ENCODE results near the gene ABCC1. TPM values are rescaled to one million over a fixed set of nuclear protein-coding genes. Genes with fewer than 3 reads are reported as not detected.
A peak's percentile ranks its signal among the peaks of the same experiment; 100 is the strongest.
"Not testable (repeated sequence)": the region's sequence is repeated elsewhere in the genome, so short reads cannot be mapped to it uniquely, and the experiment has no call there.

The ABCC1 gene
- polyA plus RNA-seq, 1 donor from 2014 or later, result 5.8 TPM

GRCh38 chr16:16154281-16154951, 205.0 kb downstream of the ABCC1 start:
- Mint-ChIP-seq H3K27ac (peak overlapping the region in 1 of 3 donors; percentile 17), H3K27me3 (no peaks in the 10 kb centered on the region), H3K36me3 (no peaks in the 10 kb centered on the region), H3K9me3 (peaks cover 7 to 13% (median 12%) of the 10 kb centered on the region in 3 donors), H3K4me1 (peaks cover 0 to 3% (median 0%) of the 10 kb centered on the region in 3 donors), H3K4me3 (no peak overlapping the region)

GRCh38 chr16:16155234-16155633, 205.8 kb downstream of the ABCC1 start:
- peaks cover 0 to 3% (median 0%) of the 10 kb centered on the region in 3 donors for H3K4me1 Mint-ChIP-seq
- peak overlapping the region in 1 of 3 donors; percentile 17 for H3K27ac Mint-ChIP-seq
- H3K9me3 Mint-ChIP-seq, result peaks cover 7 to 18% (median 16%) of the 10 kb centered on the region in 3 donors
- no peaks in the 10 kb centered on the region for H3K36me3 Mint-ChIP-seq
- H3K27me3 Mint-ChIP-seq, result no peaks in the 10 kb centered on the region
- H3K4me3 Mint-ChIP-seq, result no peak overlapping the region

GRCh38 chr16:16157166-16157565, 207.8 kb downstream of the ABCC1 start:
- peaks cover 3% of the 10 kb centered on the region for H3K27me3 Mint-ChIP-seq
- peaks cover 13 to 19% (median 16%) of the 10 kb centered on the region in 3 donors for H3K9me3 Mint-ChIP-seq
- no peaks in the 10 kb centered on the region for H3K4me1 Mint-ChIP-seq
- no peaks in the 10 kb centered on the region for H3K36me3 Mint-ChIP-seq
- no peak overlapping the region for H3K27ac Mint-ChIP-seq
- H3K4me3 Mint-ChIP-seq, result no peak overlapping the region

GRCh38 chr16:16158082-16158658, 208.8 kb downstream of the ABCC1 start:
- Mint-ChIP-seq H3K4me3 (peak overlapping the region in 1 of 4 donors; percentile 9), H3K9me3 (peaks cover 13 to 21% (median 16%) of the 10 kb centered on the region in 3 donors), H3K4me1 (no peaks in the 10 kb centered on the region), H3K27ac (no peak overlapping the region), H3K36me3 (no peaks in the 10 kb centered on the region), H3K27me3 (peaks cover 3% of the 10 kb centered on the region)

GRCh38 chr16:16158741-16159374, 209.4 kb downstream of the ABCC1 start:
- H3K27me3 Mint-ChIP-seq, result peaks cover 5% of the 10 kb centered on the region
- H3K36me3 Mint-ChIP-seq, result no peaks in the 10 kb centered on the region
- peaks cover 13 to 21% (median 16%) of the 10 kb centered on the region in 3 donors for H3K9me3 Mint-ChIP-seq
- no peak overlapping the region for H3K27ac Mint-ChIP-seq
- no peaks in the 10 kb centered on the region for H3K4me1 Mint-ChIP-seq
- H3K4me3 Mint-ChIP-seq, result no peak overlapping the region

- Mint-ChIP-seq H3K9me3 (peaks cover 13 to 21% (median 20%) of the 10 kb centered on the region in 3 donors), H3K4me1 (no peaks in the 10 kb centered on the region), H3K36me3 (no peaks in the 10 kb centered on the region), H3K4me3 (peak overlapping the region in 1 of 4 donors; percentile 73), H3K27ac (no peak overlapping the region), H3K27me3 (peaks cover 5% of the 10 kb centered on the region)
Measured at GRCh38 chr16:16159662-16160061, 210.2 kb downstream of the ABCC1 start.

GRCh38 chr16:16161319-16161718, 211.9 kb downstream of the ABCC1 start:
- Mint-ChIP-seq H3K36me3 (no peaks in the 10 kb centered on the region), H3K27me3 (peaks cover 8% of the 10 kb centered on the region), H3K4me3 (no peak overlapping the region)

GRCh38 chr16:16161840-16162239, 212.4 kb downstream of the ABCC1 start:
- Mint-ChIP-seq H3K4me3 (peak overlapping the region in 1 of 4 donors; percentile 25), H3K9me3 (peaks cover 13 to 20% (median 18%) of the 10 kb centered on the region in 3 donors)
- H3K4me1 Mint-ChIP-seq, H3K27ac Mint-ChIP-seq, H3K27me3 Mint-ChIP-seq, H3K36me3 Mint-ChIP-seq: not testable (repeated sequence)

More at GRCh38 chr16:16161319-16161718, 211.9 kb downstream of the ABCC1 start:
- no peak overlapping the region for H3K27ac Mint-ChIP-seq
- H3K9me3 Mint-ChIP-seq, result peaks cover 13 to 20% (median 20%) of the 10 kb centered on the region in 3 donors
- H3K4me1 Mint-ChIP-seq, result no peaks in the 10 kb centered on the region

- peak overlapping the region in 1 of 3 donors; percentile 83 for H3K27ac Mint-ChIP-seq
Measured at GRCh38 chr16:16162591-16162990, 213.2 kb downstream of the ABCC1 start.

GRCh38 chr16:16163109-16163508, 213.7 kb downstream of the ABCC1 start:
- Mint-ChIP-seq H3K27me3 (peaks cover 8% of the 10 kb centered on the region), H3K4me3 (no peak overlapping the region), H3K36me3 (no peaks in the 10 kb centered on the region), H3K27ac (peak overlapping the region in 1 of 3 donors; percentile 83), H3K4me1 (no peaks in the 10 kb centered on the region), H3K9me3 (peaks cover 12 to 17% (median 15%) of the 10 kb centered on the region in 3 donors)

More at GRCh38 chr16:16162591-16162990, 213.2 kb downstream of the ABCC1 start:
- H3K36me3 Mint-ChIP-seq, result no peaks in the 10 kb centered on the region
- no peaks in the 10 kb centered on the region for H3K4me1 Mint-ChIP-seq
- H3K27me3 Mint-ChIP-seq, result peaks cover 8% of the 10 kb centered on the region
- H3K4me3 Mint-ChIP-seq, result no peak overlapping the region
- peaks cover 13 to 20% (median 18%) of the 10 kb centered on the region in 3 donors for H3K9me3 Mint-ChIP-seq

GRCh38 chr16:16163571-16163970, 214.2 kb downstream of the ABCC1 start:
- Mint-ChIP-seq H3K9me3 (peaks cover 8 to 13% (median 10%) of the 10 kb centered on the region in 3 donors), H3K4me3 (no peak overlapping the region), H3K27ac (no peak overlapping the region), H3K36me3 (no peaks in the 10 kb centered on the region), H3K4me1 (no peaks in the 10 kb centered on the region), H3K27me3 (peaks cover 8% of the 10 kb centered on the region)

- Mint-ChIP-seq H3K27me3 (peaks cover 8% of the 10 kb centered on the region), H3K27ac (no peak overlapping the region), H3K9me3 (peaks cover 5 to 8% (median 8%) of the 10 kb centered on the region in 3 donors), H3K4me3 (no peak overlapping the region), H3K4me1 (no peaks in the 10 kb centered on the region), H3K36me3 (no peaks in the 10 kb centered on the region)
Measured at GRCh38 chr16:16164243-16164642, 214.8 kb downstream of the ABCC1 start.

GRCh38 chr16:16166085-16166484, 216.7 kb downstream of the ABCC1 start:
- H3K27me3 Mint-ChIP-seq, result peaks cover 8% of the 10 kb centered on the region
- no peaks in the 10 kb centered on the region for H3K36me3 Mint-ChIP-seq
- H3K9me3 Mint-ChIP-seq, result peaks cover 2 to 4% (median 4%) of the 10 kb centered on the region in 3 donors
- no peaks in the 10 kb centered on the region for H3K4me1 Mint-ChIP-seq
- no peak overlapping the region for H3K4me3 Mint-ChIP-seq
- H3K27ac Mint-ChIP-seq, result no peak overlapping the region

- Mint-ChIP-seq H3K4me1 (no peaks in the 10 kb centered on the region), H3K36me3 (no peaks in the 10 kb centered on the region), H3K27ac (no peak overlapping the region), H3K27me3 (peaks cover 5% of the 10 kb centered on the region), H3K4me3 (no peak overlapping the region), H3K9me3 (peaks cover under 1 to 4% (median 2%) of the 10 kb centered on the region in 3 donors)
Measured at GRCh38 chr16:16166949-16167348, 217.5 kb downstream of the ABCC1 start.

GRCh38 chr16:16167927-16168326, 218.5 kb downstream of the ABCC1 start:
- H3K4me3 Mint-ChIP-seq, result no peak overlapping the region
- H3K27me3 Mint-ChIP-seq, result peaks cover 5% of the 10 kb centered on the region
- H3K9me3 Mint-ChIP-seq, result peaks cover 0 to 4% (median 0%) of the 10 kb centered on the region in 3 donors
- H3K36me3 Mint-ChIP-seq, result no peaks in the 10 kb centered on the region
- no peaks in the 10 kb centered on the region for H3K4me1 Mint-ChIP-seq
- no peak overlapping the region for H3K27ac Mint-ChIP-seq
